WTC11 (cell line): ENCODE data around the gene ARHGEF38.

Source experiments
- ESRRA ChIP-seq: sonication (generic); formaldehyde crosslinking; IDR thresholded peaks from 2 replicates; pipeline ENCODE4 v1.8.1; 2022; ENCODE audit warnings: mild to moderate bottlenecking, missing genetic modification reagents, borderline replicate concordance
- FOXK1 ChIP-seq: sonication (generic); formaldehyde crosslinking; IDR thresholded peaks from 2 replicates; pipeline ENCODE4 v1.8.0; 2022; ENCODE audit warnings: mild to moderate bottlenecking, moderate library complexity, missing genetic modification reagents
- JAZF1 ChIP-seq: fragments of 250-450 bp; sonication (Bioruptor Pico); IDR thresholded peaks from 2 replicates; pipeline ENCODE4 v1.9.0; 2021; ENCODE audit warnings: moderate library complexity, mild to moderate bottlenecking, inconsistent platforms
- KAT7 ChIP-seq: sonication (generic); formaldehyde crosslinking; IDR thresholded peaks from 2 replicates; pipeline ENCODE4 v1.8.1; 2023; ENCODE audit warnings: missing genetic modification reagents, mild to moderate bottlenecking, borderline replicate concordance
- MYBL2 ChIP-seq: sonication (generic); formaldehyde crosslinking; IDR thresholded peaks from 2 replicates; pipeline ENCODE4 v1.8.1; 2023; ENCODE audit warnings: mild to moderate bottlenecking, moderate library complexity, missing genetic modification reagents
- NFE2L1 ChIP-seq: sonication (generic); formaldehyde crosslinking; IDR thresholded peaks from 2 replicates; pipeline ENCODE4 v1.8.1; 2023; ENCODE audit warnings: missing genetic modification reagents
- ZNF121 ChIP-seq: sonication (generic); formaldehyde crosslinking; IDR thresholded peaks from 2 replicates; pipeline ENCODE4 v1.8.0; 2023; ENCODE audit warnings: missing genetic modification reagents
- ZNF232 ChIP-seq: sonication (generic); formaldehyde crosslinking; IDR thresholded peaks from 2 replicates; pipeline ENCODE4 v1.8.0; 2022; ENCODE audit warnings: mild to moderate bottlenecking, missing genetic modification reagents
- TF ChIP-seq, protein P1 (sequence below): fragments of 200-600 bp; IDR thresholded peaks from 2 replicates; pipeline ENCODE4 v1.8.0; 2022; ENCODE audit warnings: antibody characterized with exemption
- TF ChIP-seq, protein P2 (sequence below): sonication (generic); formaldehyde crosslinking; IDR thresholded peaks from 2 replicates; pipeline ENCODE4 v1.8.0; 2023; ENCODE audit warnings: missing genetic modification reagents, mild to moderate bottlenecking, borderline replicate concordance
- TF ChIP-seq, protein P3 (sequence below): sonication (generic); formaldehyde crosslinking; conservative IDR thresholded peaks from 2 replicates; pipeline ENCODE4 v1.8.1; 2022; ENCODE audit warnings: mild to moderate bottlenecking, missing genetic modification reagents
- TF ChIP-seq, protein P4 (sequence below): sonication (generic); formaldehyde crosslinking; IDR thresholded peaks from 2 replicates; pipeline ENCODE4 v1.8.1; 2022; ENCODE audit warnings: low read depth, missing genetic modification reagents, borderline replicate concordance
- TF ChIP-seq, protein P5 (sequence below): sonication (generic); formaldehyde crosslinking; IDR thresholded peaks from 2 replicates; pipeline ENCODE4 v1.8.1; 2023; ENCODE audit warnings: mild to moderate bottlenecking, moderate library complexity, missing genetic modification reagents
- TF ChIP-seq, protein P6 (sequence below): sonication (generic); formaldehyde crosslinking; IDR thresholded peaks from 2 replicates; pipeline ENCODE4 v1.8.0; 2022; ENCODE audit warnings: mild to moderate bottlenecking, missing genetic modification reagents

DNA sequence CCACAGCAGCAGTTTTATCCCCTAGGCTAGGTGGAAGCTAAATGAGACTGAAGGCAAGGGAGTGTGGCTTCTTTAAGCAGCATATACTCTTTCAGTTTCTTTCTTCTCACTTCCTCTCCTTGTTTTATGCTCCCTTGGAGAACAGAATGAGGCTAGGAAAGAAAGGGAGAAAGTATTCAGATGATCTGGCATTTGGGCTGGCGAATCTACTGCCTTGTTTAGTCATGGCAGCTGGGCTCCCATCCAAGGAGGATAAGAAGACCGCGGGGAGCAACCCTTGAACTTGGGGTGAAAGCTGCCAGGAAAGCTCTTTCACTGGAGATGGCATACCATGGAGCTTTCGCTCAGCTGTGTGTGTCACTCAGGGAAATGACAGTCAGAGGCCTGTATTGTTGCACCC is 72.1 kb downstream of the ARHGEF38 start:
- TF ChIP-seq FOXK1 (no peak), MYBL2 (no peak), JAZF1 (CRISPR knock-in tag) (no peak), NFE2L1 (no peak), ESRRA (CRISPR knock-in tag) (no peak), ZNF232 (no peak), ZNF121 (CRISPR knock-in tag) (no peak), KAT7 (CRISPR knock-in tag) (no peak)
- TF ChIP-seq, protein P1, sequence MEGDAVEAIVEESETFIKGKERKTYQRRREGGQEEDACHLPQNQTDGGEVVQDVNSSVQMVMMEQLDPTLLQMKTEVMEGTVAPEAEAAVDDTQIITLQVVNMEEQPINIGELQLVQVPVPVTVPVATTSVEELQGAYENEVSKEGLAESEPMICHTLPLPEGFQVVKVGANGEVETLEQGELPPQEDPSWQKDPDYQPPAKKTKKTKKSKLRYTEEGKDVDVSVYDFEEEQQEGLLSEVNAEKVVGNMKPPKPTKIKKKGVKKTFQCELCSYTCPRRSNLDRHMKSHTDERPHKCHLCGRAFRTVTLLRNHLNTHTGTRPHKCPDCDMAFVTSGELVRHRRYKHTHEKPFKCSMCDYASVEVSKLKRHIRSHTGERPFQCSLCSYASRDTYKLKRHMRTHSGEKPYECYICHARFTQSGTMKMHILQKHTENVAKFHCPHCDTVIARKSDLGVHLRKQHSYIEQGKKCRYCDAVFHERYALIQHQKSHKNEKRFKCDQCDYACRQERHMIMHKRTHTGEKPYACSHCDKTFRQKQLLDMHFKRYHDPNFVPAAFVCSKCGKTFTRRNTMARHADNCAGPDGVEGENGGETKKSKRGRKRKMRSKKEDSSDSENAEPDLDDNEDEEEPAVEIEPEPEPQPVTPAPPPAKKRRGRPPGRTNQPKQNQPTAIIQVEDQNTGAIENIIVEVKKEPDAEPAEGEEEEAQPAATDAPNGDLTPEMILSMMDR, result no peak
- TF ChIP-seq, protein P2, sequence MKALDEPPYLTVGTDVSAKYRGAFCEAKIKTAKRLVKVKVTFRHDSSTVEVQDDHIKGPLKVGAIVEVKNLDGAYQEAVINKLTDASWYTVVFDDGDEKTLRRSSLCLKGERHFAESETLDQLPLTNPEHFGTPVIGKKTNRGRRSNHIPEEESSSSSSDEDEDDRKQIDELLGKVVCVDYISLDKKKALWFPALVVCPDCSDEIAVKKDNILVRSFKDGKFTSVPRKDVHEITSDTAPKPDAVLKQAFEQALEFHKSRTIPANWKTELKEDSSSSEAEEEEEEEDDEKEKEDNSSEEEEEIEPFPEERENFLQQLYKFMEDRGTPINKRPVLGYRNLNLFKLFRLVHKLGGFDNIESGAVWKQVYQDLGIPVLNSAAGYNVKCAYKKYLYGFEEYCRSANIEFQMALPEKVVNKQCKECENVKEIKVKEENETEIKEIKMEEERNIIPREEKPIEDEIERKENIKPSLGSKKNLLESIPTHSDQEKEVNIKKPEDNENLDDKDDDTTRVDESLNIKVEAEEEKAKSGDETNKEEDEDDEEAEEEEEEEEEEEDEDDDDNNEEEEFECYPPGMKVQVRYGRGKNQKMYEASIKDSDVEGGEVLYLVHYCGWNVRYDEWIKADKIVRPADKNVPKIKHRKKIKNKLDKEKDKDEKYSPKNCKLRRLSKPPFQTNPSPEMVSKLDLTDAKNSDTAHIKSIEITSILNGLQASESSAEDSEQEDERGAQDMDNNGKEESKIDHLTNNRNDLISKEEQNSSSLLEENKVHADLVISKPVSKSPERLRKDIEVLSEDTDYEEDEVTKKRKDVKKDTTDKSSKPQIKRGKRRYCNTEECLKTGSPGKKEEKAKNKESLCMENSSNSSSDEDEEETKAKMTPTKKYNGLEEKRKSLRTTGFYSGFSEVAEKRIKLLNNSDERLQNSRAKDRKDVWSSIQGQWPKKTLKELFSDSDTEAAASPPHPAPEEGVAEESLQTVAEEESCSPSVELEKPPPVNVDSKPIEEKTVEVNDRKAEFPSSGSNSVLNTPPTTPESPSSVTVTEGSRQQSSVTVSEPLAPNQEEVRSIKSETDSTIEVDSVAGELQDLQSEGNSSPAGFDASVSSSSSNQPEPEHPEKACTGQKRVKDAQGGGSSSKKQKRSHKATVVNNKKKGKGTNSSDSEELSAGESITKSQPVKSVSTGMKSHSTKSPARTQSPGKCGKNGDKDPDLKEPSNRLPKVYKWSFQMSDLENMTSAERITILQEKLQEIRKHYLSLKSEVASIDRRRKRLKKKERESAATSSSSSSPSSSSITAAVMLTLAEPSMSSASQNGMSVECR (CRISPR knock-in tag), result no peak
- TF ChIP-seq, protein P3, sequence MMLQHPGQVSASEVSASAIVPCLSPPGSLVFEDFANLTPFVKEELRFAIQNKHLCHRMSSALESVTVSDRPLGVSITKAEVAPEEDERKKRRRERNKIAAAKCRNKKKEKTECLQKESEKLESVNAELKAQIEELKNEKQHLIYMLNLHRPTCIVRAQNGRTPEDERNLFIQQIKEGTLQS, result no peak
- TF ChIP-seq, protein P4, sequence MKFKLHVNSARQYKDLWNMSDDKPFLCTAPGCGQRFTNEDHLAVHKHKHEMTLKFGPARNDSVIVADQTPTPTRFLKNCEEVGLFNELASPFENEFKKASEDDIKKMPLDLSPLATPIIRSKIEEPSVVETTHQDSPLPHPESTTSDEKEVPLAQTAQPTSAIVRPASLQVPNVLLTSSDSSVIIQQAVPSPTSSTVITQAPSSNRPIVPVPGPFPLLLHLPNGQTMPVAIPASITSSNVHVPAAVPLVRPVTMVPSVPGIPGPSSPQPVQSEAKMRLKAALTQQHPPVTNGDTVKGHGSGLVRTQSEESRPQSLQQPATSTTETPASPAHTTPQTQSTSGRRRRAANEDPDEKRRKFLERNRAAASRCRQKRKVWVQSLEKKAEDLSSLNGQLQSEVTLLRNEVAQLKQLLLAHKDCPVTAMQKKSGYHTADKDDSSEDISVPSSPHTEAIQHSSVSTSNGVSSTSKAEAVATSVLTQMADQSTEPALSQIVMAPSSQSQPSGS, result no peak
- TF ChIP-seq, protein P5, sequence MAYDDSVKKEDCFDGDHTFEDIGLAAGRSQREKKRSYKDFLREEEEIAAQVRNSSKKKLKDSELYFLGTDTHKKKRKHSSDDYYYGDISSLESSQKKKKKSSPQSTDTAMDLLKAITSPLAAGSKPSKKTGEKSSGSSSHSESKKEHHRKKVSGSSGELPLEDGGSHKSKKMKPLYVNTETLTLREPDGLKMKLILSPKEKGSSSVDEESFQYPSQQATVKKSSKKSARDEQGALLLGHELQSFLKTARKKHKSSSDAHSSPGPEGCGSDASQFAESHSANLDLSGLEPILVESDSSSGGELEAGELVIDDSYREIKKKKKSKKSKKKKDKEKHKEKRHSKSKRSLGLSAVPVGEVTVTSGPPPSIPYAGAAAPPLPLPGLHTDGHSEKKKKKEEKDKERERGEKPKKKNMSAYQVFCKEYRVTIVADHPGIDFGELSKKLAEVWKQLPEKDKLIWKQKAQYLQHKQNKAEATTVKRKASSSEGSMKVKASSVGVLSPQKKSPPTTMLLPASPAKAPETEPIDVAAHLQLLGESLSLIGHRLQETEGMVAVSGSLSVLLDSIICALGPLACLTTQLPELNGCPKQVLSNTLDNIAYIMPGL (CRISPR knock-in tag), result no peak
- TF ChIP-seq, protein P6, sequence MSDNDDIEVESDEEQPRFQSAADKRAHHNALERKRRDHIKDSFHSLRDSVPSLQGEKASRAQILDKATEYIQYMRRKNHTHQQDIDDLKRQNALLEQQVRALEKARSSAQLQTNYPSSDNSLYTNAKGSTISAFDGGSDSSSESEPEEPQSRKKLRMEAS (CRISPR knock-in tag), result no peak
